ENCODE results near the gene SLC12A8.

DNA sequence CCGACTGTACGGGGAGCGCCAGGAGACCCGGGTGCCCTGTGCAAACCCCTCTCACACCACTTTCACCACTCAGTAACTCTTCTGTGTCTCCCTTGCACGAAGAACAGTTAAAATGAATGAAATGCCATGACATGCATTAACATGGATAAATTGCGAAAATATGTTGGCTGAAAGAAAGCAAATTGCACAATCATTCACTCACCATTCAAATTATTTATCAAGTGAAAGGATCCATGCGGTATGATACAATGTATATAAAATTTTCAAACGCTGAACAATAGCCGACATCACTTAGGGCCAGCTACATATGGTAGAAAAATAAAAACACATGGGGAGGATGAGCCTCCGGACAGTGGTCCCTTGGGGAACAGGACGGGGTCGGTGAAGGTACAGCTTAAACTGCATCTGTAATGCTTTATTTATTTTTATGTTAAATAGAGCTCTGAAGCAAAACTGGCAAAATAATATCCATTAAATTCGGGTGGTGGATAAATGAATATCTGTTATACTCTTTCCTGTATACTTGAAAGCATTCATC is 45.9 kb downstream of the SLC12A8 start:
- TF ChIP-seq POLR2A (IDR thresholded peaks at IDR 0.05; ENCODE audit: extremely low read depth, insufficient read length): no peak
- no peak for TF ChIP-seq CTCF (IDR thresholded peaks at IDR 0.05; ENCODE audit: low read depth, low read length)
